GM18502 (cell line): ENCODE results near the gene AAMP.
"Not testable (repeated sequence)": the region's sequence is repeated elsewhere in the genome, so short reads cannot be mapped to it uniquely, and the experiment has no call there.

Experiments used
- ATAC-seq: cut with Tn5 transposase; IDR thresholded peaks from one replicate; pipeline ENCODE4 v1.9.1; 2021; ENCODE audit warnings: mild to moderate bottlenecking; ENCODE audit not compliant: unreplicated experiment, poor library complexity

Gene AAMP

GRCh38 chr2:218269900-218270720, at the start of gene AAMP, which contains the start of gene PNKD:
TSS of gene AAMP (minus strand) at chr2:218270137. CDS start at chr2:218270086, 51 bp downstream.
TSS of gene PNKD (plus strand) at chr2:218270519. CDS start at chr2:218270536, 17 bp downstream.
- ATAC-seq: peak; percentile 89

- ATAC-seq: no peak
Measured at GRCh38 chr2:218318241-218318640, 48.3 kb upstream of the AAMP start.

GRCh38 chr2:218317835-218318234, 47.9 kb upstream of the AAMP start:
- ATAC-seq: no peak

- ATAC-seq: no peak
Measured at GRCh38 chr2:218317303-218317630, 47.3 kb upstream of the AAMP start.

GRCh38 chr2:218315397-218315796, 45.5 kb upstream of the AAMP start:
- no peak for ATAC-seq

GRCh38 chr2:218314764-218315163, 44.8 kb upstream of the AAMP start:
- ATAC-seq: not testable (repeated sequence)

GRCh38 chr2:218313356-218313755, 43.4 kb upstream of the AAMP start:
- ATAC-seq: no peak

- no peak for ATAC-seq
Measured at GRCh38 chr2:218312267-218312756, 42.4 kb upstream of the AAMP start.

GRCh38 chr2:218311541-218312266, 41.8 kb upstream of the AAMP start:
- ATAC-seq: not testable (repeated sequence)

- no peak for ATAC-seq
Measured at GRCh38 chr2:218310853-218311540, 41.1 kb upstream of the AAMP start.

- ATAC-seq: no peak
Measured at GRCh38 chr2:218307415-218308090, 37.6 kb upstream of the AAMP start.

GRCh38 chr2:218306184-218306920, 36.4 kb upstream of the AAMP start:
- no peak for ATAC-seq

GRCh38 chr2:218305383-218305782, 35.4 kb upstream of the AAMP start:
- ATAC-seq: no peak

- peak; percentile 76 for ATAC-seq
Measured at GRCh38 chr2:218301176-218301819, 31.4 kb upstream of the AAMP start.

GRCh38 chr2:218300141-218300540, 30.2 kb upstream of the AAMP start:
- no peak for ATAC-seq

GRCh38 chr2:218298314-218298875, 28.5 kb upstream of the AAMP start:
- ATAC-seq: no peak

- no peak for ATAC-seq
Measured at GRCh38 chr2:218296847-218297246, 26.9 kb upstream of the AAMP start.

- ATAC-seq: no peak
Measured at GRCh38 chr2:218296200-218296599, 26.3 kb upstream of the AAMP start.

- ATAC-seq: no peak
Measured at GRCh38 chr2:218295029-218295428, 25.1 kb upstream of the AAMP start.
